Islet precursor cell (in vitro differentiated cells): ENCODE measurements around the gene KCNN3.

Experiments
- DNase-seq: peaks from one replicate; pipeline ENCODE4 v3.0.0-alpha.2; 2018

The KCNN3 gene

GRCh38 chr1:154859786-154860155 lies 10.3 kb downstream of the KCNN3 start:
- DNase-seq, result no peak

DNA sequence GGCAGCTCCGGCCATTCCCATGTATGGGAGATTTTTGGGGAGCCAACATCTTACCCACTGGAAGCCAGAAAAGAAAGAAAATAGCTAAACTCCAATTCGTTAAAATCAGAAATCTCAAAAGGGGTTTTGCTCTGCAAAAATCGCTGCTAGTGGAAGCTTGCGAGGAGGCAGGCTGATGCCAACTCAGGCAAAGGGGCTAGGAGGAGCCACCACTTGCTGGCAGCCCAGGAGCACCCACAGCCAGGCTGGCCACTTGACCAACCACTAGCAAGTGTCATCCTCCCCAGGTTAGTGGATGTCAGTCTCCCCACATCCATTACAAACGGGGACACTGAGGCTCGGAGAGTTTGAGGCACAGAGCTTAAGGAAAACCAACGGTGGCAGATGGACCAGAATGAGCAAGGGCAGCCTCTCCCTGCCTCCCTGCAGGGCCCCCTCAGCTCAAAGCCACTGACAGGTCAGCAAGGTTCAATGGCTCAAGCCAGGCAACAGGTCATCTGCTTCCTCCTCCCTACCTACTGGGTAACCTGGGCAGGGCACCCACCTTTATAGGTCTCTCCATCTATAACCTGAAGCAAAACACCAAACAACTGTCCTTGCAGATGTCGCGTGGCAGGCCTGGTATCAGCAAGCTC lies 10.8 kb downstream of the KCNN3 start:
- DNase-seq, result no peak

DNA sequence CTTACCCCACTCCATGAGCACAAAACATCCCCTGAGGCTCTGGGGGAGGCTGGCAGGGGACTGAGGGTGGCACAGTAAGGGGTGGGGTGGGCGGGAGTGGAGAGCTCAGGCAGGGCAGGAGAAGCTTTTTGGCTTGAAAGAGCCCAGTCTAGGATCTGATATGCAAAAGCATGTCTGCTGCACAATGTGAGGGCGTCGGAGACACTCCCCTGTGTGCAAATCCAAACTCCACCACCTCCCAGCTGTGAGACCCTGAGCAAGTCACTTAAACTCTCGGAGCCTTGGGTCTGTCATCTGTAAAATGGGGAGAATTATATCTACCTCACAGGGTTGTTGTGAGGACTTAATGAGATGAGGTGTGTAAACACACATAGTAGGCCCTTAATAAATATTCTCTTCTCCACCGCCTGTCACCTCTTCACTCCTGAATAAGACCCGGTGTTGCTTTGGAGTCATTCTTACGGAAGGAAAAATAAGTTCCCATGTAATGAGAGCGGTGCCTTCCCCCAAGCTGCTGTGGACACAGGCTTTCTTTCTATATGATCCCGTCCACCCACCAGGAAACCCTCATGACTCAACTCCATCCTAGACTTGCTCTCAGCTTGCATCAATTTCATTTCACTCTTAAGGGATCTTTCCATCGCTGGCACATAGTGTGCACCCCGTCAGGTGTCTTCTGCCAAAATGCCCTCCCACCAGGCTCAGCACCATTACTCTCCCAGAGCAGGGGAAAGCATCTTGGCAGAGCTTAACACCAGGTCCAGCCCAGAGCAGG lies 12.5 kb downstream of the KCNN3 start:
- DNase-seq, result no peak

DNA sequence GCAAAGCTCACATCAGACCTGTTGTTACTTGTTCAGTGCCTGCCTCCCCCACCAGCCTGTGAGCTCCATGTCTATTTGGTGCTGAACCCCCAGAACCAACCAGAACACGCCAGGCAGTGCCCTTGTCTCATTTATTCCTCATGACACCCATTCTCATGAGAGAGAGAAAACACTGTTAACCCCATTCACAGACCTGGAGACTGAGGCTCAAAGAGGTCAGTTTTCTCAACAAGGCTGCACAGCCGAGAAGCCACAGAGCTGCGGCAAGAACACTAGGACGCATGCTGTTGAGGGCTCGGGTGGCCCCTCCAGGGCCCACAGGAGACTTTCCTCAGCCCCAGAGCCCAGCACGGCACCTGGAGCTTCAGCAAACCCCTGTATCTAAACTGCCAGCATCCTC lies 13.1 kb downstream of the KCNN3 start:
- no peak for DNase-seq

- DNase-seq, result no peak
Observed at GRCh38 chr1:154856544-154856943, 13.5 kb downstream of the KCNN3 start.

DNA sequence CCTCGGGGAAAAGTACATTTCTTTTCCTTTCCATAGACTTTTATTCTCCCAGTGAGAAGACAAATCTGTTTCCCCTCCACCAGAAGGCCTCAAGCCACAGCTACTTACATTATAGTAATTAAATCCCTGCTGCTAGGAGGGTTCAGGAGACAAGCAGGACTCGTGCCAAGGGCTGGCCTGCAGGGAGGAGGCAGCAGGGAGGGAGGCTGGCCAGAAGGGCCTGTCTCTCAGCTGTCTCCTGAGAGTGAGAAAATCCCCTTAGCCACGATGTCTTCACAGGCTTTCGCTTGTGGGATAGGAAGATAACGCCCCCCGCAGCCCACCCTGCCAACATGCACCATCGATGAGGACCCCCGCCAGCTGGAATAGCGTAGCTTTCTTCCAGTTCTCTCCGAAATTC lies 14.0 kb downstream of the KCNN3 start:
- no peak for DNase-seq

- DNase-seq, result no peak
Observed at GRCh38 chr1:154855186-154855851, 14.8 kb downstream of the KCNN3 start.

DNA sequence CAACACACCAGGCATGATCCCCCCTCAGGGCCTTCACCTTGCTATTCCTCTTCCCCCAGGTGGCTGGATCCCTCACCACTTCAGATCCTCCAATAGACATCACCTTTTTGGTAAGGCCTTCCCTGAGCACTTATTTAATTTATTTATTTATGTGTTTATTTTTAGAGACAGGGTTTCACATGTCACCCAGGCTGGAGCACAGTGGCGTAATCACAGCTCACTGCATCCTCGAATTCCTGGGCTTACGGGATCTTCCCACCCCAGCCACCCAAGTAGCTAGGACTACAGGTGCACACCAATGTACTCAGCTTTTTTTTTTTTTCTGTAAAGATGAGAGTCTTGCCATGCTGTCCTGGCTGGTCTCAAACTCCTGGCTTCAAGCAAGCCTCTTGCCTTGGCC lies 17.2 kb downstream of the KCNN3 start:
- no peak for DNase-seq

DNA sequence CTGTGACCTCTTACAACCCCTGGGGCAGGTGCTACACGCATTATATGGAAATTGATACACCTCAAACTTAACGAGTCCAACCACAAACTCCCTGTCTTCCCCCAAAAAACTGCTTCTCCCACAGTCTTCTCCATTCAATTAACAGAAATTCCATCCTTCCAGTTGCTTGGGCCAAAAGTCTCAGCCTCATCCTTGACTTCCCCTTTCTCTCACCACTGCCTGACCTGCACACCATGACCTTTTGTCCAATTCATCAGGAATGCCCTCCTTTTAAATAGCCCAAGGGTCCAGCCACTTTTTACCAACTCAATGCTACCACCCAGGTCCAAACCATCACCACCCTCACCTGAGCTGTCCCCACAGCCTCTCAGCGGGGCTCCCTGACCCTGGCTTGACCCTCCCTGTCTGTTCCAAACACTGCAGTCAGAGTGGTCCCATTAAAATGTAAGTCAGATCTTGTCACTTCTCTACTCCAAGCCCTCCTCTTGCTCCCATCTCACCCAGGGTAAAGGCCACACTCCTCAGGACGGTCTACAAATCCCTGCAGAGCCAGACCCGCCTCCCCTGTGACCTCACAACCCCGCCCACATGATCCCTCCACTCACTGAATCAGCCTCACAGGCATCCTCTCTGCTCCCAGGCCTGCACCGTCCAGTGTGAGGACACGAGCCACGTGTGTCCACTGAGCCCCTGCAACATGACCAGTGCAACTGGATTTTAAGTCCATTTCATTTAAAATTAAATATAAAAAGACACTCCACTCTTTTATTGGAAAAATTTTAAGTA lies 18.5 kb downstream of the KCNN3 start:
- peak; percentile 82 for DNase-seq

- no peak for DNase-seq
Observed at GRCh38 chr1:154849645-154850131, 20.4 kb downstream of the KCNN3 start.

GRCh38 chr1:154848983-154849382 lies 21.1 kb downstream of the KCNN3 start:
- DNase-seq, result no peak

DNA sequence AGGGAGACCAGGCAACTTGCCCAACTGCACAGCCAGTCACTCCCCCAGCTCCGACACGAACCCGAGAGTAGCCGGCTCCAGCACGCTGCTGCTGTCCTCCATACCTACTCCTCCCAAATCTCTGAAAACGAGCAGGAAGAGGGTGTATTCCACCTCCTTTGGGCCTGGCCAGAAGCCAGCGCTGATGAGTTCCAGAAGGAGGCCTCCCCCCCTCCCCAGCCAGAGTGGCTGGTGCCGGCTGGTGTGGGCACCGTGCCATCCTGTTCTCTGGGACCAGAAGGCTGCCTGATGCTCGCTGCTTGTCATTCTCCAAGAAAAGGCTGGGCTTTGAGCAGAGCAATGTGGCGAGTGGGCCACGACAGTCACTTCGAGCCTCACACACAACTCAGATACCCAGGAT lies 22.2 kb downstream of the KCNN3 start:
- DNase-seq, result no peak

GRCh38 chr1:154846565-154847442 lies 23.3 kb downstream of the KCNN3 start:
- DNase-seq, result no peak

DNA sequence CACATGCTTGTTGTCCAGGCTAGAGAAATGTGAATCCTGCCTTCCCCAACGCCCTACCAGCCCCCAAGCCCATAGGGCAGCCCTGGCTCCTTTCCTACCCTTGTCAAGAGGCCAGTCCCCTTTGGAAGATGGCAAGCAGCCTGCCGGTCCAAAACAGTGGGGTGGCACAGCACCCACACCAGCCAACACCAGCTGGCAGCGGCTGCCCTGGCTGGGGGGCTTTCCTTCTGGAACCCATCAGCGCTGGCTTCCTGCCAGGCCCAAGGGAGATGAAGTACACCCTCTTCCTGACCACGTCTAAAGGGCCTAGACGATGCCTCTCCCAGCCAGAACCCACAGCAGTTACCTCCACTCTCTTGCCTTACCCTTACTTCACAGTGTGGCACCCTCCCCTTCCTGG lies 24.2 kb downstream of the KCNN3 start:
- no peak for DNase-seq

DNA sequence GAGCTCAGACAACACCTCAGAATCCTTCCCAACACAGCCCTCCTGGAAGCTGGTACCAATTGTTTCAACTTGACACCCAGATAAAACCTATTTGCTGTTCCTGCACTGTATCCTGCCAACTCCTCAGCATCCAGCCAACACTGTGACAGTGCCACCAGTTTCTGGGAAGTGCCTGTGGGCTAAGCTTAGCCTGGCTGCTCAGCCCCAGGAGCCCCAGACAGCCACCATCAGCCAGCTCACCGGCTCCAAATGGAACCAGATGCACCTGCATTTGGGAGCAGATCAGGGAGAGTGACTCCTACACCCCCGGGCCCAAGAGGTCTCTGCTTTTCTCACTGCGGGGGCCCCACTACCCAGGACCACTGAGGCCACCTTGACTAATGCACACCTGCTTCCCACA lies 24.9 kb downstream of the KCNN3 start:
- no peak for DNase-seq

DNA sequence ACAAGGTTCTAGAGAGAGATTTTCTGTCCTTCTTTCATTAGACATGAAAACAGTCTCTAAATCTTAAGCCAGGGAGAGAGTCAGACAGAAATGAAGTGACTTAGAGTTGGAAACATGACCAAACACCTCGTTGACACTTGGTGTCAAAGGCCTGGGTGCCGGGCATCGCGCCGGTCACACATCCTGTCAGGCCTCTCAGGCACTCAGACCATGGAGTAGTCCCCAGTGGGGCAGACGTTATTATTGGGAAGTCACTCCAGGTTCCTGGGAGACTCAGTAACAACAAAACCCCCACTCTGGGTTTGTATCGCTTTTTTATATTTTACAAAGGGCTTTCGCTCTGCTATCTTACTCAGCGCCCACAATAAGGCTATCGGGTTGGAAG lies 25.8 kb downstream of the KCNN3 start:
- DNase-seq, result no peak

- peak; percentile 66 for DNase-seq
Observed at GRCh38 chr1:154843636-154844296, 26.3 kb downstream of the KCNN3 start.

DNA sequence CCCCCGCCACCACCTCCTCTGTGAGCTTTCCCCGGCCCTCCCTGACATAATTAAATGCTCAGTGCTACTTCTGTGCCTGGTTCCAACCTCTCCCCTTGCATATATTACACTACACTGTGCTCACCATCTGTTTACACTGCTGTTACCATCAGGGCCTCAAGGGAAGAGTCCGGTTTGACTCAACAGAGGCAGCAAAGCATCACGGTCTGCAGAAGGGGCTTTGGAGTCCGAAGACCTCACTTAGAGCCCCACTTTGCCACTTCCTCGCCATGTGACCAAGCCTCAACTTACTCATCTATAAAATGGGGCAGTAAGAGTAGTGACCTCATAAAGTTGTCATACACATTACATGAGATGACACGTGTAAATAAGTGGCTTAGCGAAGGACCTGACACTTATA lies 27.4 kb downstream of the KCNN3 start:
- no peak for DNase-seq

- DNase-seq, result no peak
Observed at GRCh38 chr1:154841384-154841783, 28.7 kb downstream of the KCNN3 start.

DNA sequence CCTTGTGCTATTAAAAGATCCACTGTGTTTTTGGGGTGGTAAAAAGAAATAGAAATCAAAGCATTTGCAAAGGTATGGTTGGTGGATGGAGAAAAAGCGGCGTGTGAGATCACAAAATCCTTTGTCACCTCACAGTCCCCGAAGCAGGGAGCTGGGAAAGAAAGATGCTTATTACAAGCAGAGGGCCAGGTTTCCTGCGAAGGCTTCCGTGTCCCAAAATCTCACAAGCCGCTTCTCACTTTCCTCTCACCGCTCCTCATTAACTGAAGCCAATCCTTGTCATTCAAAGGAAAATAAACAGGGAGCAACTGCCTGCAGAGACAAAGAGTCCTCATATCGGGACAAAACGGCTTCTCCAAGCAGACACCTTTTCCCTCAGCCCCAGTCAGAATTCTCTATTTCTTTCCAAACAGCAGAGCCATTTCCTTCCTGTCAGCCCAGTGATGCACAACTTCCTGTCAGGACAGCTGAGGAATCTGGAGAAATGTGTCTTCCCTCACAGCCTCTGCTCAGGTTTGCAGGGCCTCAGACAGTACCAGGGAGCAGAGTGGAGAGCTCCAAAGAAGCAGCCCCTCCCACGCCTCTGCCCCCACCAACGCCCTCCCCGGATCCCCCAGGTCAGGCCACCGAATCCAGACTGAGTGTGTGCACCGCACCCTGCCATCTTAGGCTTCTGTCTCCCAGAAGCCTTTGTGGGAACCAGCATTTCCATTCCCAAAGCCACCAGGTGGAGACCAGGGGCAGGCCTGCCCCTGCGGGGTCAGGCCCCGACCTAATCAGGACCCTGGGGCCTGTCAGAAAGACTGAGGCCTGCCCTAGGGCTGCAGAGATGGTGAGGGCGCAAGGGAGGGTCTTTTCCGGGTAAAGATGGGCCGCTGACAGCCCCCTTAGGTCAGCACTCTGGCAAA lies 29.6 kb downstream of the KCNN3 start:
- peak; percentile 77 for DNase-seq

- peak; percentile 88 for DNase-seq
Observed at GRCh38 chr1:154839691-154840090, 30.4 kb downstream of the KCNN3 start.
